SU-DHL-6 (cell line): ENCODE data around the gene VAV3.

ENCODE experiments used
- H2AFZ ChIP-seq: fragments of 200-600 bp; sonication (generic); 2 replicates; pipeline ENCODE4 v1.6.1; 2014; ENCODE audit warnings: low read depth, mild to moderate bottlenecking, moderate library complexity, mixed read lengths, antibody characterized with exemption, low read length; ENCODE audit not compliant: severe bottlenecking
- H3F3A ChIP-seq: fragments of 200-600 bp; shearing (Covaris generic); 2 replicates; pipeline ENCODE4 v1.6.0; 2016; ENCODE audit warnings: antibody characterized with exemption, mild to moderate bottlenecking; ENCODE audit not compliant: insufficient read depth
- H3K27ac ChIP-seq: fragments of 200-600 bp; sonication (generic); 2 replicates; pipeline ENCODE4 v1.5.1; 2016; ENCODE audit warnings: low read depth, mild to moderate bottlenecking, low read length, moderate library complexity, mixed read lengths
- H3K27me3 ChIP-seq: fragments of 200-600 bp; sonication (generic), shearing (Covaris generic); 2 replicates; pipeline ENCODE4 v1.6.0; 2014; ENCODE audit warnings: mild to moderate bottlenecking, low read length
- H3K36me3 ChIP-seq: fragments of 200-600 bp; sonication (generic); 2 replicates; pipeline ENCODE4 v1.6.1; 2014; ENCODE audit warnings: mild to moderate bottlenecking, low read length, mixed read lengths
- H3K4me2 ChIP-seq: fragments of 300-600, 200-600 bp; shearing (Covaris generic), sonication (generic); 2 replicates; pipeline ENCODE4 v1.6.0; 2014; ENCODE audit warnings: low read length, low read depth, mild to moderate bottlenecking; ENCODE audit not compliant: poor library complexity, severe bottlenecking
- H3K4me3 ChIP-seq: fragments of 200-600 bp; sonication (generic); 2 replicates; pipeline ENCODE4 v1.5.1; 2014; ENCODE audit warnings: antibody characterized with exemption, low read length, mild to moderate bottlenecking, mixed read lengths; ENCODE audit not compliant: insufficient read depth, poor library complexity, severe bottlenecking
- H3K79me2 ChIP-seq: fragments of 200-600 bp; sonication (generic); 2 replicates; pipeline ENCODE4 v1.6.1; 2014; ENCODE audit warnings: mild to moderate bottlenecking, low read length, moderate library complexity; ENCODE audit not compliant: insufficient read depth
- H3K9ac ChIP-seq: fragments of 200-600 bp; sonication (generic); 2 replicates; pipeline ENCODE4 v1.7.0; 2014; ENCODE audit warnings: mild to moderate bottlenecking, low read length
- H3K9me2 ChIP-seq: fragments of 200-600 bp; sonication (generic); replicated peaks from 2 replicates; pipeline ENCODE4 v1.6.1; 2014; ENCODE audit warnings: low read length; ENCODE audit not compliant: insufficient read depth
- H3K9me3 ChIP-seq: fragments of 200-600 bp; sonication (generic); 2 replicates; pipeline ENCODE4 v1.6.1; 2014; ENCODE audit warnings: low read length, mixed read lengths; ENCODE audit not compliant: insufficient read depth
- H4K20me1 ChIP-seq: fragments of 200-600 bp; sonication (generic); 2 replicates; pipeline ENCODE4 v1.6.1; 2014; ENCODE audit warnings: low read depth, mild to moderate bottlenecking, antibody characterized with exemption, low read length, moderate library complexity, mixed read lengths
- EZH2phosphoT487 ChIP-seq: fragments of 200-600 bp; sonication (generic), shearing (Covaris generic); conservative IDR thresholded peaks from 2 replicates; pipeline ENCODE4 v1.6.1; 2018; ENCODE audit warnings: mild to moderate bottlenecking, antibody characterized with exemption, low read length, moderate library complexity, mixed read lengths
- TF ChIP-seq, protein P1 (sequence below): fragments of 200-600 bp; sonication (generic); IDR thresholded peaks from one replicate; pipeline ENCODE4 v1.5.1; 2017; ENCODE audit warnings: antibody characterized with exemption, mild to moderate bottlenecking, low read length, moderate library complexity; ENCODE audit not compliant: insufficient read depth, poor library complexity, severe bottlenecking

The VAV3 gene

DNA sequence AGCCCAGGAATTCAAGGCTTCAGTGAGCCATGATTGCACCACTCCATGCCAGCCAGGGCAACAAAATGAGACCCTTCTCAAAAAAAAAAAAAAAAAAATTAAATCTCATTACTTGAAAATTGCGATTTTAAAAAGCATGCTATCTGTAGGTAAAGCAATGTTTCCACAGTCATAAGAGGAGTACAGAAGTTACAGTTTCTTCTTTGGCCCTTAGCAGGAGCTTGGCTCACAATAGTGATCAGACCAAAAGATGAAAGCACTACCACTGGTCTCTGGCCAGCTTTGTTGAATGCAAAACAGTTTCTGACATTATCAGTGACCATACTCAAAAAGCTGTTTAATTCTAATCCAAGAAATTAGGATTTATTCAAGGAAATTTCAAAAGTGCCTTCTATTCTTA is 31.2 kb downstream of the VAV3 start:
- H2AFZ ChIP-seq = no peak overlapping the region
- H3K79me2 ChIP-seq = no peaks in the 10 kb centered on the region
- H3K9me3 ChIP-seq = no peaks in the 10 kb centered on the region
- no peak overlapping the region for H3K4me3 ChIP-seq
- peak overlapping the region; percentile 78 for H3K4me2 ChIP-seq
- H4K20me1 ChIP-seq = no peaks in the 10 kb centered on the region
- peak overlapping the region; percentile 84 for H3K27ac ChIP-seq
- H3F3A ChIP-seq = peaks cover 26% of the 10 kb centered on the region
- H3K9me2 ChIP-seq = no peaks in the 10 kb centered on the region
- H3K27me3 ChIP-seq = no peaks in the 10 kb centered on the region
- 0 out of 2 replicates have a peak overlapping the region, but pooled peaks have one; percentile 4 for H3K9ac ChIP-seq
- TF ChIP-seq EZH2phosphoT487 = no peak
- TF ChIP-seq, protein P1, sequence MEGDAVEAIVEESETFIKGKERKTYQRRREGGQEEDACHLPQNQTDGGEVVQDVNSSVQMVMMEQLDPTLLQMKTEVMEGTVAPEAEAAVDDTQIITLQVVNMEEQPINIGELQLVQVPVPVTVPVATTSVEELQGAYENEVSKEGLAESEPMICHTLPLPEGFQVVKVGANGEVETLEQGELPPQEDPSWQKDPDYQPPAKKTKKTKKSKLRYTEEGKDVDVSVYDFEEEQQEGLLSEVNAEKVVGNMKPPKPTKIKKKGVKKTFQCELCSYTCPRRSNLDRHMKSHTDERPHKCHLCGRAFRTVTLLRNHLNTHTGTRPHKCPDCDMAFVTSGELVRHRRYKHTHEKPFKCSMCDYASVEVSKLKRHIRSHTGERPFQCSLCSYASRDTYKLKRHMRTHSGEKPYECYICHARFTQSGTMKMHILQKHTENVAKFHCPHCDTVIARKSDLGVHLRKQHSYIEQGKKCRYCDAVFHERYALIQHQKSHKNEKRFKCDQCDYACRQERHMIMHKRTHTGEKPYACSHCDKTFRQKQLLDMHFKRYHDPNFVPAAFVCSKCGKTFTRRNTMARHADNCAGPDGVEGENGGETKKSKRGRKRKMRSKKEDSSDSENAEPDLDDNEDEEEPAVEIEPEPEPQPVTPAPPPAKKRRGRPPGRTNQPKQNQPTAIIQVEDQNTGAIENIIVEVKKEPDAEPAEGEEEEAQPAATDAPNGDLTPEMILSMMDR = no peak
- no peaks in the 10 kb centered on the region for H3K36me3 ChIP-seq

DNA sequence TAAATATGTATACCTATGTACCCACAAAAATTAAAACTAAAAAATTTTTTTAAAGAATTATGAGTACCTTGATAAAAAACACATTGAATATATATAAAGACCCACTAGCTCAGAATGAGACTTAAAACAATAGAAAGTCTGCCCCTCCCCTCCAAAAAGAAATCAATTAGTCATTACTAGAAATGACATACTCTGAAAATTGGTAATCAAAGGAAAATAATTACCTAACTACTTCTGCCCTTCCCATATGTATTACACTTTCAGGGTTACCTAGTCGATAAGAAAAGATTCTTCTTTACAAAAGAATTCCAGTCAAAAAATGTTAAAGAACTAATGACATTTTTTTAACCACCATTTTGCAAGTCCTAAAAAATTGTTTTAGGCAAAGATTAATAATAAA is 34.7 kb downstream of the VAV3 start:
- no peaks in the 10 kb centered on the region for H3K36me3 ChIP-seq
- no peaks in the 10 kb centered on the region for H3K27me3 ChIP-seq
- H2AFZ ChIP-seq = no peak overlapping the region
- no peaks in the 10 kb centered on the region for H3K79me2 ChIP-seq
- no peak overlapping the region for H3K9ac ChIP-seq
- no peaks in the 10 kb centered on the region for H3K9me2 ChIP-seq
- H3K27ac ChIP-seq = no peak overlapping the region
- no peaks in the 10 kb centered on the region for H3K9me3 ChIP-seq
- H3K4me3 ChIP-seq = no peak overlapping the region
- H3F3A ChIP-seq = peaks cover 24% of the 10 kb centered on the region
- no peaks in the 10 kb centered on the region for H4K20me1 ChIP-seq
- H3K4me2 ChIP-seq = no peak overlapping the region
- no peak for TF ChIP-seq EZH2phosphoT487
- TF ChIP-seq, protein P1 = no peak

DNA sequence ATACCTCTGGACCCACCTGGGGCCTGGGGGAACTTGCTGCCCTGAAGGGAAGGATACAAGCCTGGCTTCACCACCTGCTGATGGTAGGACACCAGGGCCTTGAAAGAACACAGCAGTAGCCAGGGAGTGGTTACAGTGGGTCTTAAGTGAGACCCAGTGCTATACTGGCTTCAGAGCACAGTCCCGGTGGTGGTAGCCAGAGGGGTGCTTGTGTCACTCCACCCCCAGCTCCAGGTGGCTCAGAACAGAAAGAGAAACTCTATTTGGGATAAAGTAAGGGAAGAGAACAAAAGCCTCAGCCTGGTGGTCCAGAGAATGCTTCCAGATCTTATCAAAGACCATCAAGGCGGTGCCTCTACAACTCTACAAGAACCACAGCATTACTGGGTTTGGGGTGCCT is 37.2 kb downstream of the VAV3 start:
- Histone ChIP-seq H3K9ac (no peak overlapping the region), H3K9me2 (0 out of 2 replicates have a peak, but pooled peaks cover 3% of the 10 kb centered on the region), H3K79me2 (no peaks in the 10 kb centered on the region), H3K4me3 (no peak overlapping the region), H3K27me3 (no peaks in the 10 kb centered on the region), H4K20me1 (no peaks in the 10 kb centered on the region), H3K36me3 (no peaks in the 10 kb centered on the region), H2AFZ (no peak overlapping the region), H3K9me3 (no peaks in the 10 kb centered on the region), H3K4me2 (no peak overlapping the region), H3K27ac (no peak overlapping the region), H3F3A (peaks cover 5% of the 10 kb centered on the region; the same call in 1 of the 2 replicates)
- TF ChIP-seq, protein P1 = no peak
- TF ChIP-seq EZH2phosphoT487 = no peak
